Posterior vena cava (tissue), 2 donors: ENCODE measurements around the gene WNT1. TPM values are rescaled to one million over a fixed set of nuclear protein-coding genes. Genes with fewer than 3 reads are reported as not detected.
A peak's percentile ranks its signal among the peaks of the same experiment; 100 is the strongest.

Source experiments
- DNase-seq: peaks from one replicate; pipeline ENCODE4 v3.0.0-alpha.2; 2020; ENCODE audit warnings: low spot score
- intact Hi-C, 2 donors: fragments of 100-400 bp; cut with DNase I; formaldehyde crosslinking; loops; one replicate each; pipeline versions ENCODE4 v1.14.1 to v1.14.2; 2022 to 2023
- total RNA-seq, 2 donors: library from RNA; stranded (reverse); fragmentation: NEBNext Ultra II Directional; extraction: Animal tissue kit (Norgen Biotek cat#: 25700); gene quantifications; one replicate each; pipeline ENCODE4 v1.2.1, GENCODE V29; 2021
- donor health status: DM: yes; HTN: yes; CAD: no.
- donor health status: DM: yes; HTN: yes; CAD: no.

The WNT1 gene
- total RNA-seq, 2 donors from 2014 or later, result not detected

GRCh38 chr12:48958049-48958388, 20.1 kb upstream of the WNT1 start:
- intact Hi-C loops, result no loop called here
- no peak for DNase-seq

- intact Hi-C loops, result no loop called here
- DNase-seq, result no peak
Measured at GRCh38 chr12:48960834-48961233, 17.3 kb upstream of the WNT1 start.

- no peak for DNase-seq
- intact Hi-C loops, result no loop called here
Measured at GRCh38 chr12:48961331-48961730, 16.8 kb upstream of the WNT1 start.

- DNase-seq, result no peak
- intact Hi-C loops, result no loop called here
Measured at GRCh38 chr12:48961801-48962200, 16.3 kb upstream of the WNT1 start.

GRCh38 chr12:48965298-48965838, 12.8 kb upstream of the WNT1 start:
- intact Hi-C loops, result no loop called here
- no peak for DNase-seq

- no peak for DNase-seq
- intact Hi-C loops, result no loop called here
Measured at GRCh38 chr12:48966177-48966895, 11.8 kb upstream of the WNT1 start.

GRCh38 chr12:48967991-48968390, 10.1 kb upstream of the WNT1 start:
- peak; percentile 66 for DNase-seq
- intact Hi-C loops, result no loop called here

GRCh38 chr12:48968467-48968866, 9.7 kb upstream of the WNT1 start:
- intact Hi-C loops, result no loop called here
- DNase-seq, result no peak

- DNase-seq, result peak; percentile 57
- intact Hi-C loops, result no loop called here
Measured at GRCh38 chr12:48969160-48969771, 8.9 kb upstream of the WNT1 start.

GRCh38 chr12:48969833-48970701, 8.1 kb upstream of the WNT1 start:
- intact Hi-C loops, result no loop called here

GRCh38 chr12:48970702-48971334, 7.3 kb upstream of the WNT1 start:
- intact Hi-C loops, result no loop called here

More at GRCh38 chr12:48969833-48970701, 8.1 kb upstream of the WNT1 start:
- DNase-seq, result peak; percentile 84

GRCh38 chr12:48972213-48972951, 5.7 kb upstream of the WNT1 start:
- intact Hi-C loops, result no loop called here
- DNase-seq, result peak; percentile 70

More at GRCh38 chr12:48970702-48971334, 7.3 kb upstream of the WNT1 start:
- peak; percentile 78 for DNase-seq

- DNase-seq, result no peak
- intact Hi-C loops, result no loop called here
Measured at GRCh38 chr12:48972952-48973483, 5.1 kb upstream of the WNT1 start.

- intact Hi-C loops, result no loop called here
- peak; percentile 93 for DNase-seq
Measured at GRCh38 chr12:48973531-48973930, 4.6 kb upstream of the WNT1 start.

- DNase-seq, result peak; percentile 94
- intact Hi-C loops, result no loop called here
Measured at GRCh38 chr12:48973941-48974673, 4.0 kb upstream of the WNT1 start.

GRCh38 chr12:48977290-48978281, 536 bp upstream of the WNT1 start:
- intact Hi-C loops, result no loop called here
- peak; percentile 92 for DNase-seq
